Stimulated activated naive CD8-positive, alpha-beta T cell treated with anti-CD3 and anti-CD28 coated beads, Interleukin-15, Interleukin-2, amounts not matched to agents 100 ng/mL and 50 ng/mL, for 24 hours (primary cell): Measurements from ENCODE around the gene FAM53A.

Experiments
- H3K27ac Mint-ChIP-seq: one replicate; pipeline ENCODE4 v1.8.0; 2021; ENCODE audit warnings: mild to moderate bottlenecking, mixed read lengths
- H3K27me3 Mint-ChIP-seq: one replicate; pipeline ENCODE4 v1.8.0; 2021; ENCODE audit warnings: mixed read lengths
- H3K36me3 Mint-ChIP-seq: one replicate; pipeline ENCODE4 v1.8.0; 2021; ENCODE audit warnings: low read depth, mixed read lengths
- H3K4me1 Mint-ChIP-seq: one replicate; pipeline ENCODE4 v1.8.0; 2021; ENCODE audit warnings: low read depth, mixed read lengths
- H3K4me3 Mint-ChIP-seq: one replicate; pipeline ENCODE4 v1.8.0; 2021; ENCODE audit warnings: mild to moderate bottlenecking, mixed read lengths
- H3K9me3 Mint-ChIP-seq: one replicate; pipeline ENCODE4 v1.8.0; 2021; ENCODE audit warnings: mixed read lengths

The FAM53A gene

DNA sequence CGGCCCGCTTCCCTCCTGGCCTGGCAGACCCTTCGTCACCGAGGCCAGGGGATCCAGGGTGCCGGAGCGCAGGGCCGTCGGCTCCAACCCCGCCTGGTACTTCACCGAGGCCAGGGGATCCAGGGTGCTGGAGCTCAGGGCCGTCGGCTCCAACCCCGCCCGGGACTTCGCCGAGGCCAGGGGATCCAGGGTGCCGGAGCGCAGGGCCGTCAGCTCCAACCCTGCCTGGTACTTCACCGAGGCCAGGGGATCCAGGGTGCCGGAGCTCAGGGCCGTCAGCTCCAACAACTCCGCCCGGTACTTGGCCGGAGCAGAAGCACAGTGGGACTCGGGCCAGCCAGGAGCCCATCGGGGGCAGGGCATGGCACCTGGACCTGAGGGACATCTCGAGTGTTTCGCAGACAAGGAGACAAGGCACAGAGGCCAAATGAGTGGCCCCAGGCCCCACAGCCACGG is 85.1 kb downstream of the FAM53A start:
- no peaks in the 10 kb centered on the region for H3K9me3 Mint-ChIP-seq
- H3K4me3 Mint-ChIP-seq: no peak overlapping the region
- H3K36me3 Mint-ChIP-seq: no peaks in the 10 kb centered on the region
- H3K27me3 Mint-ChIP-seq: no peaks in the 10 kb centered on the region
- no peak overlapping the region for H3K27ac Mint-ChIP-seq
- H3K4me1 Mint-ChIP-seq: peaks cover 3% of the 10 kb centered on the region

DNA sequence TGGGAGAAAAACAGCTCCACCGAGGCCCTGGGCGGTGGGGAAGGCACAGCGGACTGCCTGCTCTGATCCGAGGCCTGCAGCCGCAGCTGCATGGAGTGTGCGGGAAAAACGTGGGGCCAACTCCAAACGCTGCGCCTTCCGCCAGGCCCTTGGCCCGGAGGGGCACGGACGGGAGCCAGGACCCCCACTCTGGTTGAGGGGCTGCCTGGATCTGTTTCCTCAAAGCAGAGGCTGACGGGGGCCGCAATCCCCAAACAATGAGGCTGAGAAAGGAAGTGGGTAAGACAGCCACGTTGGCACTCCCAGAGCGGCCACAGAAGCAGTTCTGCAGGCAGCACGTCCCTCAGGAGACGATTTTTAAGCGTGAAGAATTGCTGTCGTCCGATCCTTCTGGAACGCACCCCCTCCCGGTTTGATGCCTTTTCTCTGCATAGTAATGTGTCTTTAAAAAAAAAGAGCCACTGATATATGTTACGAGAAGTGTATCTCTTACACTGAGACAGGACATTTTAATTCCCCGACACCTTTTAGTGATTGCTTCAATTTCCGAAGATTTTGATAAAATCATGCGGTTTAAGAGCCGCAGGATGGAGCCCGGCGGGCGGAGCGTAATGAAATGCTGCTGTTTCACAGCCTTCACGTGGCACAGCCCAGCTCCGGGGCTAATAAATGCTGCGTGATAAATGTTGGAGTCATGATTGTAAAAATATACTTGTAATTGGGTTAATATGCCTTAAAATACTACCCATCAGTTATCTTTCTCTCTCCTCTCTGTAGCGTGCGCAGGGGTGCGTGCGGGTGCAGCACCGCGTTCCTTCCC is 85.7 kb downstream of the FAM53A start:
- Mint-ChIP-seq H3K36me3 (no peaks in the 10 kb centered on the region), H3K9me3 (no peaks in the 10 kb centered on the region), H3K4me1 (peaks cover 3% of the 10 kb centered on the region), H3K27ac (no peak overlapping the region), H3K27me3 (no peaks in the 10 kb centered on the region), H3K4me3 (no peak overlapping the region)

- H3K4me1 Mint-ChIP-seq: peaks cover 3% of the 10 kb centered on the region
- H3K36me3 Mint-ChIP-seq: no peaks in the 10 kb centered on the region
- no peak overlapping the region for H3K4me3 Mint-ChIP-seq
- H3K27me3 Mint-ChIP-seq: no peaks in the 10 kb centered on the region
- no peaks in the 10 kb centered on the region for H3K9me3 Mint-ChIP-seq
- no peak overlapping the region for H3K27ac Mint-ChIP-seq
These were observed 86.8 kb downstream of the FAM53A start for GRCh38 chr4:1597021-1597931.

DNA sequence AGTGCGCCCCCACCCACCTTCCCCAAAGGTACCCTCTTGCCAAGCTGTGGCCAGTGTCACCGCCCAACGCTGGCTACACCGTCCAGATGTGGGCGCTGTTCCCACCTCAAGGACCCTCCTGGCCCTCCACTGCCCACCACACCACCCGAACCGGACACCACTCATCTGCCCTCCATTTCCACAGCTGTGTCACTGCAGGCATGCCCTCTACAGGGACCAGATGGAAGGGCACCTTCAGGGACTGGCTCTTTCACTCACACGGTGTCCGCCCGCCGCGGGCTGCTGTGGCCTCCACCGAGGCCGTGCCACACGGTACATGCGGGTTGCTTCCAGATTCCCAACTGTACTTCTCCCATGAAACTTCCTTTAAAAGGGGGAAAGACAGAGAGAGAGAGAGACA is 87.7 kb downstream of the FAM53A start:
- H3K4me1 Mint-ChIP-seq: peaks cover 3% of the 10 kb centered on the region
- H3K27me3 Mint-ChIP-seq: no peaks in the 10 kb centered on the region
- H3K27ac Mint-ChIP-seq: no peak overlapping the region
- no peaks in the 10 kb centered on the region for H3K36me3 Mint-ChIP-seq
- no peaks in the 10 kb centered on the region for H3K9me3 Mint-ChIP-seq
- no peak overlapping the region for H3K4me3 Mint-ChIP-seq

DNA sequence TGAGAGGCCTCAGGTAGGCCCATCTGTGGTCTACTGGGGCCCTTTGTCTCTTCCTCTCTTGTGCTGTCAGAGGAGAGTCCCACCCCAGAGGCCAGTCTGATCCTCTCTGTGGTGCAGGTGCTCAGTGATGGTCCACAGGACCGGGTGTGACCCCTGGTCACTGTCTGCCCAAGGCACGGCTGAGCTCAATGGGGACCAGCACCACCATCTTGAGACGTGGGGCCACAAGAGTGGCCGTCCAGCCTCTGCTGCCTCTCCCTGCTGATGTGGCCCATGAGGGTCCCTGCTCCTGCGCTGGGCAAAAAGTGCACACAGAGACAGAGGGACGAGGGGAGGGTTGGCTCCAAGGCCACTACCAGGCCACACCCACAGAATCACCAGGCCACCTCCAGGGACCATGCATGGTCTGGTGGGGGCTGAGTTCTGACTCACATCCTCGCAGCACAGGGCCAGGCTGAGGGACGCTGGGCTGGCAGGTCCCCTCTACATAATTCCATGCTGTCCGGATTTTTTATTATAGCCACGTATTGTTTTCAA is 88.3 kb downstream of the FAM53A start:
- Mint-ChIP-seq H3K36me3 (peaks cover 4% of the 10 kb centered on the region), H3K27ac (no peak overlapping the region), H3K4me3 (no peak overlapping the region), H3K4me1 (peaks cover 3% of the 10 kb centered on the region), H3K27me3 (peaks cover 3% of the 10 kb centered on the region), H3K9me3 (peaks cover 4% of the 10 kb centered on the region)

- Mint-ChIP-seq H3K36me3 (peaks cover 7% of the 10 kb centered on the region), H3K27ac (no peak overlapping the region), H3K27me3 (peaks cover 4% of the 10 kb centered on the region), H3K4me3 (no peak overlapping the region), H3K4me1 (peaks cover 3% of the 10 kb centered on the region), H3K9me3 (peaks cover 8% of the 10 kb centered on the region)
These were observed 89.0 kb downstream of the FAM53A start for GRCh38 chr4:1594871-1595788.

- H3K36me3 Mint-ChIP-seq: peaks cover 7% of the 10 kb centered on the region
- H3K9me3 Mint-ChIP-seq: peaks cover 12% of the 10 kb centered on the region
- H3K4me3 Mint-ChIP-seq: no peak overlapping the region
- H3K4me1 Mint-ChIP-seq: peaks cover 3% of the 10 kb centered on the region
- no peak overlapping the region for H3K27ac Mint-ChIP-seq
- peaks cover 6% of the 10 kb centered on the region for H3K27me3 Mint-ChIP-seq
These were observed 90.2 kb downstream of the FAM53A start for GRCh38 chr4:1593881-1594345.

- H3K36me3 Mint-ChIP-seq: peaks cover 7% of the 10 kb centered on the region
- peaks cover 12% of the 10 kb centered on the region for H3K9me3 Mint-ChIP-seq
- H3K27me3 Mint-ChIP-seq: peaks cover 7% of the 10 kb centered on the region
- no peak overlapping the region for H3K27ac Mint-ChIP-seq
- H3K4me1 Mint-ChIP-seq: peaks cover under 1% of the 10 kb centered on the region
- no peak overlapping the region for H3K4me3 Mint-ChIP-seq
These were observed 90.7 kb downstream of the FAM53A start for GRCh38 chr4:1593458-1593857.

DNA sequence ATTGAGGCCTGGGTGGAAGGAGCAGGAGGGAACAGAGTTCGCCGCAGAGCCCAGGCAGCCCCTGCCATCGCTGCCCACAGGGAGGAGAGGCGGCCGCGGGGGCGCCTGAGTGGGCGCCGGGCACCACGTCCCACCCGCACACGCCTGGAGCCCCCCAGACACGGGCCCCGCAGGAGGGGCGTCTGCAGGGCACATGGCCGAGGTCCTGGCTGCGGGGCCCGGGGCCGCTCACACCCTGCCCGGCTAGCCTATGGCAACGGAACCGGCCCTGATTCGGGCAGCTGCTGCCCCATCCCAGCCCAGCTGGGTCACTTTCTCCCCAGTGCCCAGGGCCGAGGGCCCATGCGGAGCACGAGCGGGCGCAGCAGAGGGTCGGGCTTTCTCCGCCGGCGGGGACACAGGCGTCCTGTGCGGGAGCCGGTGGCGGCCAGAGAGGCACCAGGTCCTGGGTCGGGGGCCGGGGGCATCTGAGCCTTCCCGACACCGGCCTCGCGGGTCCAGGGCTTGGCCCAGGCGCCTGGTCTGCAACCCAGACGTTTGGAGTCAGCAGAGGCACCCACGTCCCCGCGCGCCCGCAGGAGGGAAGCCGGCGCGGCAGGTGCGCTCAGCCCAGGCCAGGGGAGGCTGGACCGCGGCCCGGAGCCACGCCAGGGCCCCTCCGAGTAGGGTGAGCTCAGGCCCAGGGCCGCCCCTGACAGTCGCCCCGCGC is 91.2 kb downstream of the FAM53A start:
- Mint-ChIP-seq H3K27ac (no peak overlapping the region), H3K4me3 (no peak overlapping the region), H3K9me3 (peaks cover 16% of the 10 kb centered on the region), H3K4me1 (no peaks in the 10 kb centered on the region), H3K36me3 (peaks cover 7% of the 10 kb centered on the region), H3K27me3 (peaks cover 7% of the 10 kb centered on the region)

- Mint-ChIP-seq H3K4me3 (no peak overlapping the region), H3K36me3 (peaks cover 7% of the 10 kb centered on the region), H3K4me1 (no peaks in the 10 kb centered on the region), H3K27ac (no peak overlapping the region), H3K27me3 (peaks cover 7% of the 10 kb centered on the region), H3K9me3 (peaks cover 16% of the 10 kb centered on the region)
These were observed 91.9 kb downstream of the FAM53A start for GRCh38 chr4:1592068-1592708.

DNA sequence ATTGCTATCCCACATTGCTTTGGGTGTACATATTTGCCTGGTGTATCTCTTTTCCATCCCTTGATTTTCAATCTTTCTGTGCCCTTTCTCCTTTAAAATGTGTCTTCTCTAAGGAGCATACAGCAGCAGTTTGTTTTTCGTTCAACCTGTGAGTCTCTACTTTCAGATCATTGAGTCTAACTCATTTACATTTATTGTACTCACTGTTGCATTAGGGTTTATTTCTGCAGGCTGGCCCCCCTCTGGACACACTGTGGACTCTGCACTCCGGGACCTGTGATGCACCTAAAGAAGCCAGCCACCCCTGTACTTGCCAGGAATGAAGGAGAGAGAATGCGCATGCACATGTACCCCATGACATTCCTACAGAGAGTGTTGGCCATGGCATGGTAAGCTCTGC is 93.0 kb downstream of the FAM53A start:
- Mint-ChIP-seq H3K36me3 (peaks cover 7% of the 10 kb centered on the region), H3K27ac (no peak overlapping the region), H3K9me3 (peaks cover 20% of the 10 kb centered on the region), H3K4me3 (no peak overlapping the region), H3K27me3 (peaks cover 7% of the 10 kb centered on the region), H3K4me1 (no peaks in the 10 kb centered on the region)

DNA sequence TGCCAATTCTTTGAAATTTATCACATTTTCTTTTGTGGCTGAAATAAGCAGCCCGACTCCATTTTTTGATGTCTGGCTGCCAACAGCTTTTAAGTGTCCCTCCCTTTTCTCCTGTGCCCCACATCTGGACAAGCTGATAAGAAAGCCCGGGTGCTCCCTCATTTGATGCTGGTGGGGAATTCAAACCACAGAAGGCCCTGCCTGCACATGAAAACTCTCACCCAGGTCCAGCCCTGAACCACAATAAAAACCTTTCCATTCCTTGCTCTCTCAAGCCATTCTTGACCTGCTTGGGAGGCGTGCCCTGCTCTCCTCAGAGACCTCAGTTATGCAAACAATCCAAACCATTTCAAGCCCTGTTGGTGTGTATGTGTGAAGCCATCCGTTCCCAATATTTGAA is 93.9 kb downstream of the FAM53A start:
- Mint-ChIP-seq H3K9me3 (peaks cover 20% of the 10 kb centered on the region), H3K27ac (no peak overlapping the region), H3K36me3 (peaks cover 7% of the 10 kb centered on the region), H3K4me1 (no peaks in the 10 kb centered on the region), H3K4me3 (no peak overlapping the region), H3K27me3 (peaks cover 7% of the 10 kb centered on the region)
